Stimulated activated CD8-positive, alpha-beta memory T cell treated with anti-CD3 and anti-CD28 coated beads, Interleukin-2, amount 100 ng/mL, for 48 hours (primary cell): ENCODE measurements around the gene FRK.

Experiments used
- DNase-seq, 2 donors: peaks; one replicate each; pipeline ENCODE4 v3.0.0-alpha.2; 2020; ENCODE audit warnings: low read depth in 2 of 2

FRK gene

DNA sequence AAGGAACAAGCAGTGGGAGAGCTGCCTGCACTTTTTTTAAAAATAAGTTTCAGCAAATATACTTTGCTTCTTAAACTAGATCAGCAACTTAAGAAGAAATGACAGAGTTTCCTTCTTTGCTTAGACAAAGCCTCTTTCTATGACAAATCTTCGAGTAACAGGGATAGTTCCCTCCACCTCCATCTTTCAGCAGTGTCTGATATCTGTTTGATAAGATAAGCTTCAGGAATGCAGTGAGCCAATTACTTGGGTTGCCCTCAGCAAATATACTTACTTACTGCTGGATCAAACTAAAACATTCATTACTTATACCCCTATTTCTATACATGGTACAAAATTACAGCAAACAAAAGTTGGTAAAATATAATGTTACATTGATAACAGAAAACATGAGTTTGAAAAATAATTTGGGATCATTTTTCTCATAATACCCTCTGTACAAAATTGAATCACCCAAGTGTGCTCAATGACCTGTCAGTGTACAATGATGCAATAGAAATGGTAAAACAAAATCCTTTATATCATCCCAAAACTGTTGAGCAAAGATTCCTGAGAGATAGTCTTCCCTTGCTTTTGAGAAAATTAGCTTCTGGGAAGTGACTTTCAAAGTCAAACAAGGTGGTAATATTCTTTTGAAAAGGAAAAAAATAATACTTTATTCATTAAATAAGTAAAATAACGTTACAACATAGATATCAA is 24.5 kb downstream of the FRK start:
- DNase-seq = no peak

DNA sequence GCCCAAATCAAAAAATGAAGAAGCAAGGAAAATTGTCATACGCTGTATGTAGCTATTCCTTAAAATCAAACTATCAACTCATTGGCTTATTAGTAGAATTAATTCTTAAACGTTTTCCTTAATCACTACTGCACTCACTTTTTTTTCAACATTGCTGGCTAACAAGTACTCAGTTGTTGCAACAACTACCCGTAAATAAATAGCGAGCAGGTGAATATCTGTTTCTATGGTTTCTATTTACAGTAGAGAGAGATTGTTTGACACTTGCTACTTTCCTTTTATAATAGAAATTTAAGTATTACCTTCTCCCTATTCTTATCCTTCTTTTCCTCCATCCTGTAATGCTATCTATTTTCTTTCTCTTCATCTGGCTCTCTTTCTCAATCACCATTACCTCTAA is 25.1 kb downstream of the FRK start:
- no peak for DNase-seq

DNA sequence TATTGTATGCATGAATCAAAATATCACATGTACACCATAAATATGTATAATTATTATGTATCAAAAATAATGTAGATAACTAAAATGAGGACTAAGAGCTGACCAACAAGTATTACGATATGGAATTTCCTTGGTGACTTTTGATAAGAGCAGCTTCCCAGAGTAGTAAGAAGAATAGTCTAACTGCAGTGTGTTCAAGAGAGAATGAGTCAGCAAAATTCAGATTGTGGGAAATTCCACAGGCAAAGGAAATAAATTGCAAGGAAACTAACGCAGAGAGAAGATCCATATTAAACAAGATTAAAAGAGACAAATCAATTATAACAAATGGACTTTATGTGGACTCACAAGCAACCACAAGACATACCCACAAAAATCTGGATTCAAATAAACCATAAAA is 26.4 kb downstream of the FRK start:
- DNase-seq = no peak

DNA sequence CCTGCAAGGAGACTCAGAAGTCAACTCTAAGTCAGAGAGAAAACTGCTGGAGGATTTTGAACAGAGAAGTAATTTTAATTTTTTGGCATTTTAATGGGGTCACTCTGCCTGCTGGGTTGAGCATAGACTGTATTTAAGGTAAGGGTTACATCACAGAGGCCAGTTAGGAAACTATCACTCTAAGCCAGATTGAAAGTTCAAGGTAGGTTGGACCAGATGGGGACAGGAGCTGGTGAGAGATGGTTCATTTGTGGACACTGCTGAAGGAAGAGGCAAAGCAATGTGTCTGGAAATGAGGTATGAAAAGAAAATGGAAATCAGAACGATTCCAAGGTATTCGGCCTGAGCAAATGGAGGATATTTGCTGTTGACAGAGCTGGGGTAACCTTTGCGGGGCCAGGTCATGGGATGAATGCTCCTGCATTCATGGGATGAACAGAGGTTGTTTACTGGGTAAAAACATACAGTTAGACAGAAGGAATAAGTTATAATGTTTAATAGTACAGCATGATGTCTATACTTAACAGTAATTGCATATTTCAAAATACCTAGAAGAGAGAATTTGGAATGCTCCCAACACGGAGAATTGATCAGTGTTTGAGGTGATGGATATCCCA is 26.9 kb downstream of the FRK start:
- DNase-seq = no peak

DNA sequence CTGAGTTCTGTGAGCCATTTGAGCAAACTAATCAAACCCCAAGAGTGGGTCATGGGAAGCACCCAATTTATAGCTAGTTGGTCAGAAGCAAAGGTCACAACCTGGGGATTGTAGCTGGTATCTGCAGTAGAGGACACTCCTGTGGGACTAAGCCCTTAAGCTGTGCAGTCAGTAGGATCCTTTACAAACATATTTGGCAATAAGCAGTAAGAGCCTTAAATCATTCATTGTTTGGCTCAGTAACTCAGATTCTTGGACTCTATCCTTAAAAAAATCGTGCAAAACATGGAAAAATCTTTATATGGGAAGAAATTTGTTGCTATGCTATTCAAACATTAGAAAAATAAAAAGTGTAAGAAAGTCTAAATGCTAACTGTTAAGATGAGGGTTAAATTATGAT is 29.9 kb downstream of the FRK start:
- no peak for DNase-seq

DNA sequence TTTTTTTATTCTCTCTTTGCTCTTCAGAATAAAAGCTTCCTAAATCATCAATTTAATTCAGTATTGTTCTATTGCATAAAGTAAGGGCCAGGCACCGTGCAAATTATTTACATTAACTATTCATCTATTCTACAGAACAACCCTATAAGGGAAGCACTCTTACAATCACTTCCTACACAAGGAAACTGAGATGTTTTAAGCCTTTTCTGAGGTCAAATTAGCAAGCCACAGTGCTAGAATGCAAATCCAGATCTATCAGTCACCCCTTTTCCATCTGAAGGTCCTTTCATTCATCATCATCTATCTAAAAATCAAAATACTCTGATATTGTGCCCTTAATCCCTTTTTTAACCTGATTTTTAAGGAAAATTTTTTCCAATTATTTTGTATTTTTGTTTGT is 31.2 kb downstream of the FRK start:
- no peak for DNase-seq

DNA sequence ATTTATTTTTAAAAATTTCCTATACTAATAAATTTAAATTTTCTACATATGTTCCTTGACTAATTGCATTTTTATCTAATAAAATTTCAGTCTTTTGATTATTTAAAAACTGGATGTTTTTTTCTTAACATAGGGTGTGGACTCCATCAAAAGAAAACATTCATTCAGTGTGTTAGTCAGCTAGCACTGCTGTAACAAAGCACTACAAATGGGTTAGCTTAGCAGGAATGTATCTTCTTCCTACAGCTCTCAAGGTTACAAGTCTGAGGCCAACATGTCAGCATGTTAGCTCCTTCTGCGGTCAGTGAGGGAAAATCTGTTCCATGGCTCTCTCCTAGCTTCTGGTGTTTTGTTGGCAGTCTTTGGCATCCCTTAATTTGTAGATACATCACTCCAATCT is 32.5 kb downstream of the FRK start:
- no peak for DNase-seq

DNA sequence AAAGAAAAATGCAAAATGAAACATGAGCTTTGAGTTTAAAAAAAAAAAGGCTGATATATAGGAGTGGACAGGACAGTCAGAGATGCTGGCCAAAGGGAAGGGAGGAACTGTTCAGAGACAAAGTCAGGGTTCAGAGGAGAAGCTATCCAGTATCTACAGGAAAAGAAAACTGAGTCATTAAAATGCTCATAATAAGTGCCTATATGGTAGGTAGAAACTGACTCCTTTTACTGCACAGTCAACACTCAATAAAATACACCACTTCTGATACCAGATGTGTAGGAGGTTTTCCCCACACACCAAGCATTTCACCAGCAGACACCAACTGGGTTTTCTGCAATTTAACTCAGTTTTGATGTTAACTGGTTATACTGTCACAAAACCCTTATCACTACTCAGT is 32.9 kb downstream of the FRK start:
- DNase-seq = no peak

DNA sequence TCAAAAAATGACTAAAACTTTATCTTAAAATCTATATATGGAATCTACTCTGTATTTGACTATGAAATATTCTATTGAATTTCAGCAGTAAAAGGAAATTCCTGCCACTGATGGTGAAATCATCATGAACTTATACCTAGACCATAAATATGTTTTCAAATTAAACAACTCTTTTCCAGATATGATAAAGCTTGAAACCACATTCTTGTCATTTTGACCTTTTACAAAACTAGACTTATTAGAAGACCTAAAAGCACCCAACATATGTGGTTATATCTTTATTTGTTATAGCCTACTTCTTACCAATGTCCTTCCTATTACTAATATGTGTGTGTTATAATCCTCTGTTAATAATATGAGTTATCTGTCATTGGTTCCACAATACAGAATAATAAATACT is 35.3 kb downstream of the FRK start:
- no peak for DNase-seq

DNA sequence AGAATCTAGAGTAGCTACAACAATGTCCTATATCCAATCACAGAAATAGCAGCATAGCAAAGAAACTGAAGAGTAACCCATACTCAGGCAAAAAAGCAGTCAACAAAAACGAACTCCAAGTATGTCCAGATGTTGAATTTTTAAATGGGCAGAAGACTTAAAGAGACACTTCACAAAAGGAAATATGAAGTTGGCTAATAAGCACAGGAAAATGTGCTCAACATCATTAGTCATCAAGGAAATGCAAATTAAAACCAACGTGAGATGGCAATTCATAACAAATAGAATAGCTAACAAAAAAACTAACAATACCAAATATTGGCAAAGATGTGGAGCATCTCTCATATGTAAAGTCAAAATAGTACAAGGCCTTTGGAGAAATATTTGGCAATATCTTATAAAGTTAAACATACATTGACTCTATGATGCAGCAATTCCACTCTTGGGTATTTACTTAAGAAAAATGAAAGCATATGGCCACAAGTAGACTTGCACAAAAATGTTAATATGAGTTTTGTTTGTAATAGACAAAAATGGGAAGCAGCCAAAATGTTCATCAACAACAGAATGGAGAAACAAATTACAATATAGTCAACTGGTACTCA is 37.7 kb downstream of the FRK start:
- no peak for DNase-seq

DNA sequence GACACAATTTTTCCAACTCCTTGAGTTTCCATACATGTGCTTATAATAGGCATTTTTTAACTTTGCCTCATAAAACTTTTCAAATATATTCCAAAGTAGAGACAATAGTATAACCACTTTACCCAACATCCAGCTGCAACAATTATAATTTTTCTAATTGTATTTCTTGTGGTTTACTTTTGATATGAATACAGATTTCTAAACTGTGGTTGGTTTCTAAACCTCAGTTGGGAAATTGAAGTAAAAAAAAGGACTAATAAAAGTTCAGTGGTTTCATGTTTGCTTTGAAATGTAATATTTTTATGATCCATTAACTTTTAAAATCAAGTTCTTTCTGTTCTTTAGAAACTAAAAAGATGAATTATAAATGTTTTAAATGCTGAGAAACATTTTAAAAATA is 40.0 kb downstream of the FRK start:
- DNase-seq = no peak

DNA sequence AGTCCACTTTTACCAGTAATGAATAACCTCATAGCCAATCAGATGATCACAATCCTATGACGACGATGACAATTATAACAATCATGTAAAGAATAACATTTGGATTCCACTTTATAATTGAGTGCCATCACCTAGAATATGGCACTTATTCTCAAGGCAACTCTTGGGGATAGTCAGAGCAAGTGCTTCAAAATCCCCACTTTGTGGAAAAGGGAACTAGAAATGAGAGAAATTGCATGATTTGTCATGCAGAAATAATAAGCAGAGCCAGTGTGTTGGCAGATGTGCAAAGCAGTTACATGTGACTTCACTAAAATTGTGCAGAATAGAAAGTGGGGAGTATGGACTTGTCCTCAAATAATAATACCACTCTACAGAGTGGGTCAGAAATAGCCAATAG is 41.3 kb downstream of the FRK start:
- DNase-seq = no peak

DNA sequence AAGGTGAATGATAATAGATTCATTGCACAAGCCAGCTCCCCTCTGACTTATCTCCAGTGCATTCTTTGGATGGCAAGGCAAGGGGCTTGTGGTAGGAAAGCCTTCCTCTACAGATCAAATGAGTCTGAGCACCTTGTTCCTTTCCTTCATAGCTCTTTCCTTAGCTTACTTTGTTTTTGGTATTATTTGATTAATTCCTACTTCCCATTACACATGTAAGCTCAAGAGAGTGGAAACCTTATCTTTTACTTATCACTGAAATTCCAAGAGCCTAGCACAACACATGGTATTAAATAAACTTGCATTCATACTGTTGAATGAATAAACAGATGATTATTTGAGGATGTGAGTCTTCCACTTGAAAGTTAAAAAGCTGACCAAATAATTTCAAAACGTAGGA is 41.7 kb downstream of the FRK start:
- no peak for DNase-seq

DNA sequence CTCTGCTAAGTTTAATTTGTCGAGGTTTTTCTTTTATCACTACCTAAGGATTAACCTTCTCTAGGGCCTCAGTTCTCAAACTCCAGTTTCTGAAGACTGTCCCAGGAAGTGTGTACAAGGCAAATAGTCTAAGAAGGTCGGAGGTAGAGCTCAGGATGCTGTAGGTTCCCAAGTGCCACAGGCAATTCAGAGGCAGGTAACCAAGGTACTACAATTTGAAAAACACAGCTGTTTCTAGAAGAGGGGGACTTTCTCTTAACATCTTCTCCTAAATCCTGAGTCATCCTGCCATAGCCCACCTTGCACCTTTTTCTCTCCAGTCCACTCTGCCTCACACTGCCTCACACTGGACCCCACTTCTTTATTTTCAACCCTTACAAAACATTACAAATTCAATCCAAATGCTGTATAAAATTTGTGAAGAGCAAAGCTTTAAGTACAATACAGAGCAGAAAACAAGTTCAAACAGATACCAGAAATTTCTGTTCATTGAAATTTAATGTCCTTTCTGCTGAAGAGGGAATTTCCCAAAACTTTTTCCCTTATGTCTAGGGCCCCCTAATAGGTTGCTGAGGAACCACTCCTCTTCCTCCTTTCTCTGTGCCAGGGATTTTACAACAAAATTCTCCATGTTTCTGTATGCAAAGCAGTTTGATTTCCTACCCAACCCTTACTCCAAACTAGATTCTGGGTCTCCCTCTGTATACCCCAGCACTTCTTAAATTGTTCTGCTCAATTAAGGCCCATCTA is 43.0 kb downstream of the FRK start:
- no peak for DNase-seq

DNA sequence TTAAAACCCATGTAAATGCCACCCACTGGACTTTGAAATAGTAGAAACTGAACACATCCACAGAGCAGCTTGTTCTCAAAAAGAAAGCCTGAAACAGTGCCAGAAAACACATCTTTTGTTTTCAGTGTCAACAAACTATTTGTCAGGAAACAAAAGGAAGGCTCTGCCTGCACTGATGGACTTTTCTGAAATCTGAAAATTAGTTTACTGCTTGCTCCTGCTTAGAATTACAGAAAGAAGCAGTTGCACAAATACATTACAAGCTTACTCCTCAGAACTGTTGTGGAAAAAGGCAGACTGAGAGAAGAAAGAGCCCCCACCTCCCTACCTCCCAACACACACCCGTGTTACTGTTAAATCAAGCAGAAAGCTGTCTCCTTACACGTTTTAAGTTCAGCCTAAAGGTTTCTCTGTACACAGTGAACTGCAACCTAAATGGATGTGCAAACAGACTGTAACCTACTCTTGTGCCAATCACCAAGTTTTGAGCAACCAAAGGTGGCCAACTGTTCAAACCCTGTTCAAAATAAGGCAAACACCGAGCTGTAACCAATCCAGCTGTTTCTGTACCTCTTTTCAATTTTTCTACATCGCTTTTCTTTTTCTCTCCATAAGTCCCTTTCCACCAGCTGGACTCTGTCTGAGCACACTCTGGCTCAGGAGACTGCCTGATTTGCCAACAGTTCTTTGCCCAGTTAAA is 43.7 kb downstream of the FRK start:
- no peak for DNase-seq

DNA sequence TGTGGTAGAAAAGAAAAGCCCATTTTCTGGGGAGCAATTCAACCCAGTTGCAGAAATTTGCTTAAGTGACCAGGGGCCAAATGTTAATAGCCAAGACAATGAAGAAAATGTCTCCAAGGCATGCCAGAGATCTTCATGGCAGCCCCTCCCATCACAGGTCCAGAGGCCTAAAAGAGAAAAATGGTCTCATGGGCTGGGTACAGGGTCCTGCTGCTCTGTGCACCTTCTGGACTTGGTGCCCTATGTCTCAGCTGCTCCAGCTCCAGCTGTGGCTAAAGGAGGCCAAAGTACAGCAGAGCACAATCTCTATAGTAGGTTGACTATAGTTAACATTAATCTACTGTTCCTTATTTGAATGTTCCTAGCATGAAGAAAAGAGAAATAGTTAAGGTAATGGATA is 44.7 kb downstream of the FRK start:
- no peak for DNase-seq

DNA sequence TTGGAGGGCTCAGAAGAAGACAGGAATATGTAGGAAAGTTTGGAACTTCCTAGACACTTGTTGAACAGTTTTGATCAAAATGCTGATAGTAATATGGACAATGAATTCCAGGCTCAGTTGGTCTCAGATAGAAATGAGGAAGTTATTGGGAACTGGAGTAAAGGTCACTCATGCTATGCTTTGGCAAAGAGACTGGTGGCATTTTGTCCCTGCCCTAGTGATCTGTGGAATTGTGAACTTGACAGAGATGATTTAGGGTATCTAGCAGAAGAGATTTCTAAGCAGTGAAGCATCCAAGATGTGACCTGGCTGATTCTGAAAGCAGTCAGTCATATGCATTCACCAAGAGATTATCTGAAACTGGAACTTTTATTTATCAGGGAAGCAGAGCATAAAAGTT is 45.1 kb downstream of the FRK start:
- no peak for DNase-seq

DNA sequence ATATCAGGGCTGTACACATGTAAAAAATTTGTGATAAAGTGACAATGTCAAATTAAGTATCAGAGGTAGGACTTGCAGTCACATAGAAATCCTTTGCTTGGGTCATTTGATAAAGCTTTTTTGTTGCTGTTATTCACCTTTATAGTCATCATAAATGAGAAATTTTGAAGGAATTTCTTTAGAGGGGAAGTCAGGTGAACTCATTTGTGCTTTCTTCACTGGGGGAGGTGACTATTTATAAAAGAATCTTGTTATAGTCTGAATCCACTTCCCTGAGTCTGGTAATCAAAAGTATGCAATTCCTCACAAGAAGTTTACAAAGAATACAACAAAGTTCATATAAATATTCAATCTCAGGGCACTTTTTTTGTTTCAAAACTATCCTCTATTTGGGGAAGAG is 47.7 kb downstream of the FRK start:
- no peak for DNase-seq

DNA sequence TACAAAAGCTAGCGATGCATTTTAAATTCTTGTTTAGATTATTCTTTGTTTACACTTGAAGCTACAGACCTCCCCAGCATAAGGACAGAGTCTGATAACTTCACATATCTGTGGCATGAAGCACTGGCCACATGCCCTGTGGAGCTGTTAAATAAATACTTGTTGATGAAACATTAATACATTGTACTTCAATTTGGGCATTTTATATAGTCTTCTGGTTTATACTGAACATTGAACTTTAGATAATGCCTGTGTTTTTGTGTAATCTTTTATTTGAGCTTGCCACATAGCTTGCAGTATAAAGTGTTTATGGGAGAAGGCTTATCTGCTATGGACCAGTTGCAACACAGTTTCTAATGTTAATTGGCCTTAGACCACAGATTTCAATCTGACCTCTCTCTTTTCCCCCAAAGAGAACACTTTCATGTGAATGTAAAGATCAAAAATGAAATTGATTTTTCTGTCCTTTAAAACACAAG is 48.2 kb downstream of the FRK start:
- no peak for DNase-seq

DNA sequence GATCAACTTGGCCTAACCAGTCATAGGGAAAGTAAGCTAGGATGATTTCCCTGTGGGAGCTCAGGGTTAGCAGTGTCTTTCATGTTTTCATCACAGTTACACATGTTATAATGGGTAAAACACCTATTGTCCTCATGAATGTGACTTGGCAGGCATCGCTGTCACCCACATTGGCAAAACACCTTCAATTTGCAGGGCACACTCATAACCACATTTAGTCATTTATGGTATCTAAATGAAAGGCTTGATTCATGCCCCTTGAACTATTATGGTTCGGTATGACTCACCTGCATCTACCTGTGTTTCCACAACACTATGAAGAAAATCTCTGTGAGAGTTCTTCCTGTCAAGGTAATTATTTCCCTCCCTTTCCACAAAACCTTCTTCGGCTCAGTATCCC is 49.2 kb downstream of the FRK start:
- peak in 1 of 2 donors; percentile 20 for DNase-seq

DNA sequence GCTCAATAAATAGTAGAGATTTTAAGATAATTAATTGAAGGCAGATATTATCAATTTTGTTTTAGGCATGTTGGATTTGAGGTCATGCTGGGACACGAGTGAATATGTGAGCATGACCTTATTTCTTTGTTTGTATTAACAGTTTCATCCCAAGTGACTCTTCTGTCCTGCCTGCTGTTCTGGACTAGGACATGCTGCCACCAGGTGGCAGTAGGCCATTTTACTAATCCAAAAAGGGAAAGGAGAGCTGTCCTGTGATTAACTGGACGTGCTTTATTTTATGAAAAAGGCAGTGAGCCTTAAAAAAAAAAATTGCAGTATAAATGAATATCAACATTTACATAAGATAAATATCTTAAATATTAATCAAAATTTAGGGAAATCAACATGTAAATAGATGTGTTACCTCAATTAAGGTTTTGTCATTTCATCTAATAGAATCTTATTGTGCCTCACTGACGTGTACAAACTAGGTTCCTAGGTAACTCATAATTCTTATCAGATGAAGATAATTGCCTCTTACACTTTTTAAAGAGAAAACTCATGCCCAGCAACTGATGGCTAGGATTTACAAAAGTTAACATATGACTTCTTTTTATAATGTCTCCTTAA is 49.8 kb downstream of the FRK start:
- peak; percentile 12 to 21 for DNase-seq

DNA sequence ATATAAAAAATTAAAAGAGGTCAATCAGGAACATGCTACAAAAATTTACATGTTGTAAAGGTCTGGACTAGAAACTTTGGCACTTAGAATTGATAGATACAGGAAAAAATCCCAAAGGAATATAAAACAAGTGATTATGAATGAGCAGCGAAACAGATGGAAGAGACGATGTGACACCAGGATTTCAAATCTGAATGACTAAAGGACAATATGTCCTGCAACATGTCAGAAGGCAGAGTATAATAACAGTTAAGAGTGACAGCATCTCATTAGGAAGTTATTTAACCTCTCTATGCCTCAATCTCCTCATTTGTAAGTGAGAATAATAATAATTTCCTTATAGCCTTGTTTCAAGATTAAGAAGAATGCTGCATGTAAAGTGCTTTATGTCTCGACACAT is 50.3 kb downstream of the FRK start:
- DNase-seq = no peak
